ENCODE measurements around the gene DLD. TPM values are rescaled to one million over a fixed set of nuclear protein-coding genes. Genes with fewer than 3 reads are reported as not detected.

DLD gene
- total RNA-seq, 1 experiment from 2014 or later = 72.1 TPM

- TF ChIP-seq GABPB1 (CRISPR knock-in tag; IDR thresholded peaks at IDR 0.05) = 0 out of 2 replicates have a peak, but pooled peaks have one; percentile 25
- no peak for TF ChIP-seq TP53 (CRISPR knock-in tag; IDR thresholded peaks at IDR 0.05)
- peak; percentile 21; the same call in 1 of the 2 replicates for TF ChIP-seq USF1 (CRISPR knock-in tag; IDR thresholded peaks at IDR 0.05)
- TF ChIP-seq TCF7 (CRISPR knock-in tag; IDR thresholded peaks at IDR 0.05; ENCODE audit: low read depth) = 0 out of 2 replicates have a peak, but pooled peaks have one; percentile 37
- TF ChIP-seq GTF2I (CRISPR knock-in tag; conservative IDR thresholded peaks at IDR 0.05) = no peak
- TF ChIP-seq, protein P1, sequence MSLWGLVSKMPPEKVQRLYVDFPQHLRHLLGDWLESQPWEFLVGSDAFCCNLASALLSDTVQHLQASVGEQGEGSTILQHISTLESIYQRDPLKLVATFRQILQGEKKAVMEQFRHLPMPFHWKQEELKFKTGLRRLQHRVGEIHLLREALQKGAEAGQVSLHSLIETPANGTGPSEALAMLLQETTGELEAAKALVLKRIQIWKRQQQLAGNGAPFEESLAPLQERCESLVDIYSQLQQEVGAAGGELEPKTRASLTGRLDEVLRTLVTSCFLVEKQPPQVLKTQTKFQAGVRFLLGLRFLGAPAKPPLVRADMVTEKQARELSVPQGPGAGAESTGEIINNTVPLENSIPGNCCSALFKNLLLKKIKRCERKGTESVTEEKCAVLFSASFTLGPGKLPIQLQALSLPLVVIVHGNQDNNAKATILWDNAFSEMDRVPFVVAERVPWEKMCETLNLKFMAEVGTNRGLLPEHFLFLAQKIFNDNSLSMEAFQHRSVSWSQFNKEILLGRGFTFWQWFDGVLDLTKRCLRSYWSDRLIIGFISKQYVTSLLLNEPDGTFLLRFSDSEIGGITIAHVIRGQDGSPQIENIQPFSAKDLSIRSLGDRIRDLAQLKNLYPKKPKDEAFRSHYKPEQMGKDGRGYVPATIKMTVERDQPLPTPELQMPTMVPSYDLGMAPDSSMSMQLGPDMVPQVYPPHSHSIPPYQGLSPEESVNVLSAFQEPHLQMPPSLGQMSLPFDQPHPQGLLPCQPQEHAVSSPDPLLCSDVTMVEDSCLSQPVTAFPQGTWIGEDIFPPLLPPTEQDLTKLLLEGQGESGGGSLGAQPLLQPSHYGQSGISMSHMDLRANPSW (CRISPR knock-in tag; conservative IDR thresholded peaks at IDR 0.05; ENCODE audit: low read depth) = no peak
- peak; percentile 80 for TF ChIP-seq HMGXB4 (CRISPR knock-in tag; IDR thresholded peaks at IDR 0.05)
- TF ChIP-seq E2F5 (CRISPR knock-in tag; IDR thresholded peaks at IDR 0.05) = peak; percentile 76; the same call in 1 of the 2 replicates
- no peak for TF ChIP-seq CDX4 (CRISPR knock-in tag; IDR thresholded peaks at IDR 0.05; ENCODE audit: borderline replicate concordance)
- TF ChIP-seq FOXP1 (CRISPR knock-in tag; IDR thresholded peaks at IDR 0.05; ENCODE audit: borderline replicate concordance) = peak; percentile 61; the same call in 1 of the 2 replicates
- TF ChIP-seq ZBTB21 (CRISPR knock-in tag; IDR thresholded peaks at IDR 0.05; ENCODE audit: borderline replicate concordance) = no peak
- peak; percentile 87; the same call in 1 of the 2 replicates for TF ChIP-seq FOXP4 (CRISPR knock-in tag; IDR thresholded peaks at IDR 0.05)
- no peak for TF ChIP-seq IRF2 (CRISPR knock-in tag; IDR thresholded peaks at IDR 0.05; ENCODE audit: borderline replicate concordance, low read depth)
- peak; percentile 71 for TF ChIP-seq NFYB (CRISPR knock-in tag; conservative IDR thresholded peaks at IDR 0.05; ENCODE audit: low read depth)
- TF ChIP-seq IRF1 (CRISPR knock-in tag; IDR thresholded peaks at IDR 0.05) = peak; percentile 31; the same call in 1 of the 2 replicates
- TF ChIP-seq ZNF232 (CRISPR knock-in tag; IDR thresholded peaks at IDR 0.05) = peak; percentile 83; the same call in 1 of the 2 replicates
- TF ChIP-seq, protein P2, sequence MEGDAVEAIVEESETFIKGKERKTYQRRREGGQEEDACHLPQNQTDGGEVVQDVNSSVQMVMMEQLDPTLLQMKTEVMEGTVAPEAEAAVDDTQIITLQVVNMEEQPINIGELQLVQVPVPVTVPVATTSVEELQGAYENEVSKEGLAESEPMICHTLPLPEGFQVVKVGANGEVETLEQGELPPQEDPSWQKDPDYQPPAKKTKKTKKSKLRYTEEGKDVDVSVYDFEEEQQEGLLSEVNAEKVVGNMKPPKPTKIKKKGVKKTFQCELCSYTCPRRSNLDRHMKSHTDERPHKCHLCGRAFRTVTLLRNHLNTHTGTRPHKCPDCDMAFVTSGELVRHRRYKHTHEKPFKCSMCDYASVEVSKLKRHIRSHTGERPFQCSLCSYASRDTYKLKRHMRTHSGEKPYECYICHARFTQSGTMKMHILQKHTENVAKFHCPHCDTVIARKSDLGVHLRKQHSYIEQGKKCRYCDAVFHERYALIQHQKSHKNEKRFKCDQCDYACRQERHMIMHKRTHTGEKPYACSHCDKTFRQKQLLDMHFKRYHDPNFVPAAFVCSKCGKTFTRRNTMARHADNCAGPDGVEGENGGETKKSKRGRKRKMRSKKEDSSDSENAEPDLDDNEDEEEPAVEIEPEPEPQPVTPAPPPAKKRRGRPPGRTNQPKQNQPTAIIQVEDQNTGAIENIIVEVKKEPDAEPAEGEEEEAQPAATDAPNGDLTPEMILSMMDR (IDR thresholded peaks at IDR 0.05) = no peak
- TF ChIP-seq PRRX2 (CRISPR knock-in tag; IDR thresholded peaks at IDR 0.05) = no peak
- no peak for TF ChIP-seq MYBL2 (CRISPR knock-in tag; IDR thresholded peaks at IDR 0.05)
- TF ChIP-seq, protein P3, sequence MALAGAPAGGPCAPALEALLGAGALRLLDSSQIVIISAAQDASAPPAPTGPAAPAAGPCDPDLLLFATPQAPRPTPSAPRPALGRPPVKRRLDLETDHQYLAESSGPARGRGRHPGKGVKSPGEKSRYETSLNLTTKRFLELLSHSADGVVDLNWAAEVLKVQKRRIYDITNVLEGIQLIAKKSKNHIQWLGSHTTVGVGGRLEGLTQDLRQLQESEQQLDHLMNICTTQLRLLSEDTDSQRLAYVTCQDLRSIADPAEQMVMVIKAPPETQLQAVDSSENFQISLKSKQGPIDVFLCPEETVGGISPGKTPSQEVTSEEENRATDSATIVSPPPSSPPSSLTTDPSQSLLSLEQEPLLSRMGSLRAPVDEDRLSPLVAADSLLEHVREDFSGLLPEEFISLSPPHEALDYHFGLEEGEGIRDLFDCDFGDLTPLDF (CRISPR knock-in tag; IDR thresholded peaks at IDR 0.05) = no peak
- TF ChIP-seq ZNF425 (CRISPR knock-in tag; conservative IDR thresholded peaks at IDR 0.05) = no peak
- TF ChIP-seq TEAD1 (CRISPR knock-in tag; IDR thresholded peaks at IDR 0.05) = peak; percentile 77
- peak; percentile 73; the same call in 1 of the 2 replicates for TF ChIP-seq FOXK1 (CRISPR knock-in tag; IDR thresholded peaks at IDR 0.05)
These were observed at the start of gene DLD (continued) for GRCh38 chr7:107890962-107891635.
